ENCODE measurements around the gene BHLHE23.

BHLHE23 gene

GRCh38 chr20:63006540-63007359 is at the start of gene BHLHE23:
Gene BHLHE23, minus strand, starts transcription at chr20:63006964. Its CDS starts 190 bp downstream, at chr20:63006774.
- no peak for DNase-seq

GRCh38 chr20:63055575-63056235 is 48.9 kb upstream of the BHLHE23 start:
- DNase-seq: no peak

- no peak for DNase-seq
These were observed 48.0 kb upstream of the BHLHE23 start for GRCh38 chr20:63054681-63055240.

- no peak for DNase-seq
These were observed 47.3 kb upstream of the BHLHE23 start for GRCh38 chr20:63054103-63054474.

GRCh38 chr20:63053432-63054102 is 46.8 kb upstream of the BHLHE23 start:
- DNase-seq: no peak

GRCh38 chr20:63052571-63053431 is 46.0 kb upstream of the BHLHE23 start:
- no peak for DNase-seq

GRCh38 chr20:63051911-63052310 is 45.1 kb upstream of the BHLHE23 start:
- no peak for DNase-seq

- DNase-seq: no peak
These were observed 44.6 kb upstream of the BHLHE23 start for GRCh38 chr20:63051186-63051860.

GRCh38 chr20:63050406-63050805 is 43.6 kb upstream of the BHLHE23 start:
- no peak for DNase-seq

- no peak for DNase-seq
These were observed 42.9 kb upstream of the BHLHE23 start for GRCh38 chr20:63049561-63050221.

- no peak for DNase-seq
These were observed 42.4 kb upstream of the BHLHE23 start for GRCh38 chr20:63049191-63049518.

- no peak for DNase-seq
These were observed 41.9 kb upstream of the BHLHE23 start for GRCh38 chr20:63048516-63049190.

- no peak for DNase-seq
These were observed 41.2 kb upstream of the BHLHE23 start for GRCh38 chr20:63047946-63048345.

- DNase-seq: no peak
These were observed 40.5 kb upstream of the BHLHE23 start for GRCh38 chr20:63047267-63047666.

GRCh38 chr20:63046841-63047240 is 40.1 kb upstream of the BHLHE23 start:
- DNase-seq: no peak

- DNase-seq: no peak
These were observed 39.2 kb upstream of the BHLHE23 start for GRCh38 chr20:63045991-63046390.

- no peak for DNase-seq
These were observed 38.6 kb upstream of the BHLHE23 start for GRCh38 chr20:63045401-63045800.

- DNase-seq: no peak
These were observed 37.8 kb upstream of the BHLHE23 start for GRCh38 chr20:63044605-63045004.

GRCh38 chr20:63044204-63044600 is 37.4 kb upstream of the BHLHE23 start:
- no peak for DNase-seq

- no peak for DNase-seq
These were observed 36.8 kb upstream of the BHLHE23 start for GRCh38 chr20:63043348-63044203.

Data from amniotic stem cell (primary cell).